NOMO-1 (cell line): Measurements from ENCODE around the gene MYMX.
"Not testable (repeated sequence)": the region's sequence is repeated elsewhere in the genome, so short reads cannot be mapped to it uniquely, and the experiment has no call there.

Source experiments
- DNase-seq, 2 experiments: peaks; one replicate each; lab custom pipeline; 2025; ENCODE audit not compliant: unreplicated experiment in 2 of 2; lab: John Stamatoyannopoulos, UW

MYMX gene

DNA sequence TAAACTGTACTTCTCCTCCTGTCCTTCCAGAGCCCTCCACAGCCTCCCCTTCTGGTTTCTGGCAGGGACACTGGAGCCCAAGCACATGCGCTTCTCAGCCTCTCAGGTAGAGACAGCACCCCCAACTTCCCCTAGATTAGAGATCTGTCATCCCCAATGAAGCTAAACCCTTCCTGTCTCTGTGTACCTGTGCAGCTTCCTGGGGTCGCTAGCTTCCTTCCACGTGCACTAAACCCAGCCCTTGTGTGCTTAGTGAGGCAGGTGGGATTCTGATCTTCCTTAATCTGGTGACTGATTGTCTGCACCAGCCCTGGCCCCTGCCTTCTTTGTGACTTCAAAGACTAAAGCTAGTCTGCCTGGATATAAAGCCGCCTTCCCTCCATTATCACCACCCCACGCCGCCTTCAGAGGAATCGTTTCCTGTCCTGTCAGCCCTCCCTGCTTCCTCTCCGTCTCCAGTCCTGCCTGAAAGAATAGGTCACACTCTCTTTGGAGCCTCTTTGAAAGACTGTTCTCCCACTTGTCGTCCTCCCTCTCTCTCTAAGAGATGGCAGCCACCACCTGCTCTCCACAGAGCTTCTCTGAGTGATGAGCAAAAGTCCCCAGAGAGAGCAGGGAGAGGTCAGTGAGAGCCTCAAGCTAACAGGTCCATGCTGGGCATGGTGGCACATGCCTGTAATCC, 30.6 kb upstream of the MYMX start:
- no peak for DNase-seq

DNA sequence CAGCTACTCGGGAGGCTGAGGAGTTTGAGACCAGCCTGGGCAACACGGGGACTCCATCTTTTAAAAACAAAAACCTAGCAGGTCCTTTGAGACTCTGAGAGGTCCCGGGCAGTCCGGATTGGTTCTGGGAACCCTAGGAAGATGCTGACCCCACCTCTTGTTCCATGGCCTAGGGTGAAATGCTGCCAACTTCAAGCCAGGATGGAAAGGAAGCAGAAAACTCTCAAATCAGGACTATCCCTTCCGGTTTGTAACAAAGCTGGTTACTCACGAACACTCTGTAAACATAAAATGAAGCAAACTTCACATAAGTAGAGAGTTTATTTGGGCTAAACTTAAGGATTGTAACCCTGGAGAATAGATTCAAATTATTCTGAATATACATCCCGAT, 30.1 kb upstream of the MYMX start:
- DNase-seq: no peak

DNA sequence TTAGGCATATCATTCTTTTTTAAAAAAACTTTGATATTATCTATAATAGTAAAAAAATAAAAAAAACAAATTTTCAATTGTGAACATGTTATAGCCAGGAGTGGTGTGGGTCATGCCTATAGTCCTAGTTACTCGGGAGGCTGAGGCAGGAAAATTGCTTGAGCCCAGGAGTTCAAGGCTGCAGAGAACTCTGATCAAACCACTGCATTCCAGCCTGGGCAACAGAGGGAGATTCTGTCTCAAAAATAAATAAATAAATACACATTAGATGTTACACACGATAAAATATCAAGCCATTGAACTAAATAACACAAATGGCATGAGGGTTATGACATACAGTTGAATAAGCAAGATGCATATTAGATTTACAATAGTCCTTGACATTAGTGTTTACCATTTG, 27.9 kb upstream of the MYMX start:
- DNase-seq: no peak

DNA sequence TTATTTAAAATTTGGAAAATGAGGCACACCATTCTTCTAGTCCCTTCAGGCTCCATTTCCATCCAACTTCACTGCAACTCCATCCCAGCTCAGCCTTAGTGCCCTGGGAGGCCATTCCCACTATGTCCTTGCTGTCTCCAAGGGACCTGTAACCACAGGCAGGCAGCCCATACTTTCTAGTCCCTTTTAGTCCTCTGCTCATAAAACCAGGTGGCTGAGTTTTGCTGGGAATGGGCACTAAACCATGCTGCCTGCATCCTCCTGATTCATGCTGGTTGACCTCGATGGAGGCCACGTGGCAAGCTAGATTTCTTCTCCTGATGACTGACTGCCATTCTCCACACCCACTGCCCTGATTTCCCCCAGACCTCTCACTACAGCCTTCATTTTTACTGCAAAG, 27.5 kb upstream of the MYMX start:
- no peak for DNase-seq

DNA sequence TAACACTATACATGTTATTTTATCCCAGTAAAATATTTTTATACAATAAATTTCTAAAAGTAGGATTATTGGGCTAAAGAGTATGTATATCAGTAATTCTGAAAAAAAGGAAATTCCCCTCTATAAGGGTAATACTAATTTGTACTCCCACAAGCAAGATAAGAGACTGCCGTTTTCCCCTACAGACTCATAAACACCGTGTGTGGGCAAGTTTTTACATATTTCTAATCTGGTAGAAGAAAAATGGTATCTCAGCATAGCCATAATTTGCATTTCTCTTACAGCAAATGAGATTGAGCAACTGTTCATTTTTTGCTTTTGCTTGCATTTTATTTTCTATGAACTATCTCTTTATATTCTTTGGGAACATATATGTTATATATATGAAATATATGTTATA, 26.0 kb upstream of the MYMX start:
- DNase-seq: no peak

DNA sequence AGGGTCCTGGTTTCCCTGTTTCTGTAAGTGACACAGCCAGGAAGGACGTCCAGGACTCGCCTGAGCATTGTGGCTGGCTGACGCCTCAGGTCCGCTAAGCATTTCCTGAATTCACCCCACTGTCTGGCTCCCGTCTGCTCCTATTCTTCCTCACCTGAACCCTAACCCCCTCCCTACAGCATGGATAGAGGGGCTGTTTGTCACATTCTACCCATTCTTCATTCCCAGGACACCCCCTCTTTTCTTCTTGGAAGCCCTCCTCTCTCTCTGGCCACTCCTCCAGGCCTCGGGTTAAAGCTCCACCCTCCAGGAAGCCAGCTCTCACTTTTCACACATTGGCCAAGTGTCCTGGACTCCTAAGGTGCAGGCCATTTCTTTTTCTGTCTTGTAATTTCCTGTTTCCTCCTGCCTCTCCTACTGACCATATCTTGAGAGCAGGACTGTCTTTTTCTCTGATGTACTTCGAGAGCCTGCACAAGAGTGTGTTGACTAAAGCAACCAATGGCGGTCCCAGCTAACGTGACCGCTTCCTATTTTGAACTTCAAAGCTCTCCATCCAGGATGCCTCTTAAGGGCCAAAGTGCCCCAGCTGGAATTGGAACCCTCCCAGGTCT, 24.2 kb upstream of the MYMX start:
- DNase-seq: no peak

DNA sequence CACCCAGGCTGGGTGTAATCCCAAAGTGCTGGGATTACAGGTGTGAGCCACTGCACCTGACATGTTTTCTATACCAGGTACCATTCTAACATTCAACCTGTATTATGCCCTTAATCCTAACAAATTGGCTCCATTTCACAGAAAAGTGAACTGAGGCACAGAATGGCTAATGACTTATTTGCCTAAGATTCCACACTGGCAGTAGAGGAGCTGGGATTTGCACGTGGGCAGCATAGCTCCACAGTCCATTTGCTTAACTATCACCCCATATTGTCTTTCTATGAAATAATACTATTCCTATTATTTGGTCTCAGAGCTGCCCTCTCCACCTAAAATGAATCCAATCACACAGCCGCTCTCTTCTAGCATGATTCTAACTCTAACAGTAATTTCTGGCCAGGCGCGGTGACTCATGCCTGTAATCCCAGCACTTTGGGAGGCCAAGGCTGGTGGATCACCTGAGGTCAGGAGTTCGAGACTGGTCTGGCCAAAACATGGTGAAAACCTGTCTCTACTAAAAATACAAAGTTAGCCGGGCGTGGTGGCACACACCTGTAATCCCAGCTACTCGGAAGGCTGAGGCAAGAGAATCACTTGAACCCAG, 23.3 kb upstream of the MYMX start:
- DNase-seq: no peak

DNA sequence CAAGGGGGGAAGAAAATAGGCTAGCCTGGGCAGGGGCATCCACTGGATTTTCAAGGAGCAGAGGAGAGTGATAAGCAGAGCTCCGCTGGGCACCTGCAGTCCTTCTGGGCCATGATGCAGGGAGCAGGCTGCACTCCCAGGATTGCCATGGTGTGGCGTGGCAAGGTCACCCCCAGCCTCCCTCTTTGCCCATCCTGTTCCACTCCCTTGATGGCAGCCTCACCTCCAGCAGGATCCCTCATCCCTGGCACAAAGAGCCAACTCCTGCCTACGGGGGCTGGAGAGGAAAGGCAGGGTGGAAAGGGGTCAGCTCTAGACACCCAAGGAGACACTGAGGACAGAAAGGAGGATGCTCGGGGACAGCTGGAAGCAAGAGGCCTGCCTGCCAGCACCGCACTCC, 22.4 kb upstream of the MYMX start:
- DNase-seq: no peak

DNA sequence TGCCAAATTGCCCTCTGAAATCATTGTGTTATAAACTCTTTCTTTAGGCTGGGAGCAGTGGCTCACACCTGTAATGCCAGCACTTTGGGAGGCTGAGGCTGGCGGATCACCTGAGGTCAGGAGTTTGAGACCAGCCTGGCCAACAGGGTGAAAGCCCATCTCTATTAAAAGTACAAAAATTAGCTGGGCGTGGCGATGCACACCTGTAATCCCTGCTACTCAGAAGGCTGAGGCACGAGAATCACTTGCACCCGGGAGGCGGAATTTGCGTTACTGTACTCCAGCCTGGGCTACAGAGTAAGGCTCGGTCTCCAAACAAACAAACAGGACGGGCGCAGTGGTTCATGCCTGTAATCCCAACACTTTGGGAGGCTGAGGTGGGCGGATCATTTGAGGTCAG, 20.4 kb upstream of the MYMX start:
- DNase-seq: not testable (repeated sequence)

DNA sequence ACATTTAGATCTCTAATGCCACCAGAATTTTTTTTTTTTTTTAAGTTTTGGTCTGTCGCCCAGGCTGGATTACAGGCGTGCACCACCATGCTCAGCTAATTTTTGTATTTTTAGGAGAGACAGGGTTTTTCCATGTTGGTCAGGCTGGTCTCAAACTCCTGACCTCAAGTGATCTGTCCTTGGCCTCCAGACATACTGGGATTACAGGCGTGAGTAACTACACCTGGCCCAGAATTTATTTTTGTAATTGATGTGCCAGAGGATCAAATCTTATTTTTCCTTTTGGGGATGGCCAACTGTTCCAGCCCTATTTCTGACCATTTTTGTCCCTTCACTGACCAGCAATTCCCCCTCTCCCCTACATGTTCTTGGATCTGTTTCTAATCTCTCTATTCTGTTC, 18.0 kb upstream of the MYMX start:
- no peak for DNase-seq

DNA sequence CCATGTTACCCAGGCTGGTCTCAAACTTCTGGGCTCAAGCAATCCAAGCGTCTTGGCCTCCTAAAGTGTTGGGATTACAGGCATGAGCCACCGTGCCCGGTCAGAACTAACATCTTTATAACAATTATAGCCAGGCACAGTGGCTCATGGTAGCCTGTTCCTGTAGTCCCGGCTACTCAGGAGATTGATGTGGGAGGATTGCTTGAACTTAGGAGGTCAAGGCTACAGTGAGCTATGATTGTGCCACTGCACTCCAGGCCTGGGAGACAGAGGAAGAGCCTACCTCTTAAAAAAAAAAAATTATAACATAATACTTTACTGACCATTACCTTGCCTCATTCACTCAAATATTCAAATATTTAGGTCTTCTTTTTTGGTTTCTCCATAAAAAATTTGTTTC, 16.8 kb upstream of the MYMX start:
- no peak for DNase-seq

DNA sequence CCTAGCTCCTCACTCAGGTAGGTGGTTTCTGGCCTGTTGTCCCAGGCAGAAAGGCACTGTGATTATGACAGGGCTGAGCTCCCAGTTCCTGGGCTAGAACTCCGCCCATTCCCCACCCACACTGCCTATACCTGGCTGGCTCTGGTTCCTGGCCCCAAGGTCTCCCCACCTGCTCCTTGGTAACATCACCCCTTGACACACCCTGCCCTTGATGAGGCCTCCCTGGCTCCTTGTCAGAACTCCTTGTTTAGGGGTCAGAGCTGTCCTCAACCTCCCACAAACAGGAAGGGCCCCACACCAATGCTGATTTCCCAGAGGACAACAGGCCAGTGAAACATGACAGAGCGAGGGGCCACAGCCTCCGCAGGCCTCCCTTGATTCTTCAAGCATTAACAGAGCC, 15.5 kb upstream of the MYMX start:
- no peak for DNase-seq

DNA sequence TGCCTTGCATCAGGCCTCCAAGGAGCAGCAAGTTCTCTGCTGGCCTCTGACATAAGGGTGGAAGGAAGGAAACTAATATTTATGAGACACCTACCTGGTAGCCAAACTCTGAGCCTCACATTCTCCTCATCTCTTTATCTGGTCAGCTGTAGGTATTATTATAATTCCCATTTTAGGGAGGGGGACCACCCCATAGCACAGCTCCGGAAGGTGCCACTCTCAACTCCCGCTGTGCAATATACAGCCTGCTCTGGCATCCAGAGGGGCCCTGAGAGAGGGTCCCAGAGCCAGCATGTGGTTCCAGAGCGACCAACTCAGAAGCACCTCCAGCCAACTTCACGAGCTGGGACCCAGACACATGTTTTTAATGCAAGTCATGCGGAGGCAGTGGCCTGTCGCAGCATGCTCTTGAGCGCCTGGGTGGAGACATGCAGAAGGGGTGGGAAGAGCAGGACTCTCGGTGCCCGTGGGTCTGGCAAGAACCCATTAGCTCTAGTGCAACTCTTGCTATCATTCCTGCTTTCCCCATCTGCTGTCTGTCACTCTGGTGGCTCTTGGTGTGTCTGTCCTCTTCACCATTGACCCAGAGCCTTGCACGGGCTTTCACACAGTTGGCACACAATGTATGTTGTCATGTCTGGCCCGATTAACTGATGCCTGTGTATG, 15.0 kb upstream of the MYMX start:
- DNase-seq: no peak

DNA sequence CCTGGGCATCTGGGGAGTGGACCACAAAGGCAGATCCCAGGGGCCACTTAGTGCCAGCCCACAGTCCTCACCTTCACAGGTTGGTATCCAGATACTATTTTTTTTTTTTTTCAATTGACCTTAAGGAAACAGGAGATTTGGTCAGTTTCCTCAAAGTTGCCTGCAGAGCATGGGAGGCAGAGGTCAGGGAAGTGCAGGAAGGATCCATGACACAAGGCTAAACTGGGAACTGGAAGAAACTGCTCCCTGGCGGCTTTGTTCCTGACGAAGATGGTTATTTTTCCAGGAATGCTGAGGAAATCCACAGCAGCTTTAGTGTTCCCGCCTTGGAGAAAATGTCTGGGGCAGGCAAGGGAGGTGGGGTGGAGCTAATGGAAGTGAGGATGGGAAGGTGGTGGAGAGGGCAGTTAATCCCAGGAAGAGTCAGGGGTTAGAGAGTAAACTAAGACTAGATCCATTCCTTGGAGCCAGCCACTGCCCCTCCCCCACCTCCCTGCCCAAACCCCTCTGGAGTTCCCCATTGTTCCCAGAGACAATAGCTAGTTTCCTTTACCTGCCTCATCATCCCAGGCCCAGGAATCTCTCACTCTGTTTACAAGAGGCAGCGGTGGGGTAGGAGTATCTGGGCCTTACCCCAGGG, 14.3 kb upstream of the MYMX start:
- DNase-seq: no peak

DNA sequence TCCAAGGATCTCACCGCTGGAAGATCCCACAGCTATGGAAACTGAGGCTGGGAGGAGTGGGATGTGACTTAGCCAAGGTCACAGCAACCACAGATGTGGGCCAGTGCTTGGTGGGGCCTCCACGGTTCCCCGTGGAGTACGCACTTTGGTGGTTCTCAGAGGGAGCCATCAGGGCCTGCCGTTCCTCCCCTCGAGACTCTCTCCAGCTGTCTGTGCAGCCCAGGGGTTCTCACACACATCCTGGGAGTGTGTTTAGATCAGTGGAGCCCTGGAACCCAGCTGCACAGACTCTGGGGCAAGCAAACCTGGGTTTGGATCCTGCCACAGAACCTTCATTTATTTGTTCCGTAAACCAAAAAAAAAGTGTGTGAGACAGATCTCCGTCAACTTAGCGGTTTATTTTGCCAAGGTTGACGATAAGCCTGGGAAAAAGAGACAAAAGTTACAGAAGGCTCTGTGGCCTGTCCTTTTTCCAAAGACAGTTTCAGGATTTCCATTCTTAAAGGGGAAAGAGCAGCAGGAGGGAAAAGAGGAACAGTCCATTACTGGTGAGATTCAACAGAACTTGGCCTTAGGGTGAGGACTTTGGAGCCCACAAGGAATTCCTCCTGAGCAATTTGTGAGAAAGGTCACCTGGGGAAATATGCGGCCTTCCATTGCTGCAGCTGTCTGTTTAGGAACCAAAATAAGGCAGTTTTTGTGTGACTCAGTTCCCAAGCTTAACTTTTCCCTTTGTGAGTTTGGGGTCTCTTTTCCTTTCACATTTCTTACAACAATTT, 13.6 kb upstream of the MYMX start:
- no peak for DNase-seq

DNA sequence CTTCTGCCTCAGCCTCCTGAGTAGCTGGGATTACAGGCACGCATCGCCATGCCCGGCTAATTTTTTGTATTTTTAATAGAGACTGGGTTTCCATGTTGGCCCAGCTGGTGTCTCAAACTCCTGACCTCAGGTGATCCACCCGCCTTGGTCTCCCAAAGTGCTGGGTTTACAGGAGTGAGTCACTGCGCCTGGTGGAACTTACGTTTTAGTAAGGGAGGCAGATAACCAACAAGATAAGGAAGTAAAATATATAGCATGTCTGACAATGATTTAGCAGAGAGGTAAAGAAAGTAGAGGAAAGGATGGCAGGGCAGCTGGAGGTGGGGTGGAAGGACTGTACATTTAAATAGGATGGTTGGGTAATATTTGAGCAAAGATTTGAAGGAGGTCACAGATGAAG, 12.8 kb upstream of the MYMX start:
- DNase-seq: peak; percentile 6 to 34

DNA sequence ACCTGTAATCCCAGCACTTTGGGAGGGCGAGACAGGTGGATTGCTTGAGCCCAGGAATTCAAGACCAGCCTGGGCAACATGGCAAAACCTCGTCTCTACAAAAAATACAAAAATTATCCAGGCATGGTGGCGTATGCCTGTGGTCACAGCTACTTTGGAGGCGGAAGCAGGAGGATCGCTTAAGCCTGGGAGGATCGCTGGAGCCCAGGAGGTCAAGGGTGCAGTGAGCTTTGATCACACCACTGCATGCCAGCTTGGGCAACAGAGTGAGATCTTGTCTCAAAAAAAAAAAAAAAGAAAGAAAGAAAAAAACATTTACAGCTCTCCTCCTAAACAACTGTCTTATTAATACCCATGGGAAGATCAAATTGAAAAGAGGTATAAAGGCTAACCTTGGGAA, 8.8 kb upstream of the MYMX start:
- no peak for DNase-seq

DNA sequence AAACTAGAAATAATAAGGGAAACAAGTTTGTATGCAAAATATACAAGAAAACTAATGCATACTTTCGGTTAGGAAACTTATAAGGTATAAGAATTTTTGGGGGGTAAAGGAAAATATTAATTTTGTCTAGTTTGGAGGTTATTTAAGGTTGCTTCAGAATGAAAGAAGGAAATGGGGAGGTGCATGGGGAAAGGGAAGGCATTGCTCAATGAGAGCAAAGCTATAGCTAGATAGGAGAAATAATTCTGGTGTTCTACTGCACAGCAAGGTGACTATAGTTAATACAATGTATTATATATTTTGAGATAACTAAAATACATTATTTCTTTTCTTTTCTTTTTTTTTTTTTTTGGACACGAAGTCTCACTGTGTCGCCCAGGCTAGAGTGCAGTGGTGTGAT, 5.4 kb upstream of the MYMX start:
- peak; percentile 24 to 72 for DNase-seq

DNA sequence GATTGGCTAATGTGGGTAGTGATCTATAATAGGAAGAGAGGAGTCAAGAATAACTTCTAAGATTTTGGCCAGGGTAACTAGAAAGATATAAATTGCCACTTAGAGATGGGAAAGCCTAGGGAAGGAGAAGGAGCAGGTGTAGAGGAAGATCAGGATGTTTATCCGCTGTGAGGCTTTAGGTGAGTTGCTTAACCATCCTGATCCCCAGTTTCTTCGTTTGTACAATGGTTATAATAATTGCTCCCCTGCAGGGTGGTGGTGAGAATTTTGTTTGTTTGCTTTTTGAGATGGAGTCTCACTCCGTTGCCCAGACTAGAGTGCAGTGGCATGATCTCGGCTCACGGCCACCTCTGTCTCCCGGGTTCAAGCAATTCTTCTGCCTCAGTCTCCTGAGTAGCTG, 2.4 kb upstream of the MYMX start:
- no peak for DNase-seq

DNA sequence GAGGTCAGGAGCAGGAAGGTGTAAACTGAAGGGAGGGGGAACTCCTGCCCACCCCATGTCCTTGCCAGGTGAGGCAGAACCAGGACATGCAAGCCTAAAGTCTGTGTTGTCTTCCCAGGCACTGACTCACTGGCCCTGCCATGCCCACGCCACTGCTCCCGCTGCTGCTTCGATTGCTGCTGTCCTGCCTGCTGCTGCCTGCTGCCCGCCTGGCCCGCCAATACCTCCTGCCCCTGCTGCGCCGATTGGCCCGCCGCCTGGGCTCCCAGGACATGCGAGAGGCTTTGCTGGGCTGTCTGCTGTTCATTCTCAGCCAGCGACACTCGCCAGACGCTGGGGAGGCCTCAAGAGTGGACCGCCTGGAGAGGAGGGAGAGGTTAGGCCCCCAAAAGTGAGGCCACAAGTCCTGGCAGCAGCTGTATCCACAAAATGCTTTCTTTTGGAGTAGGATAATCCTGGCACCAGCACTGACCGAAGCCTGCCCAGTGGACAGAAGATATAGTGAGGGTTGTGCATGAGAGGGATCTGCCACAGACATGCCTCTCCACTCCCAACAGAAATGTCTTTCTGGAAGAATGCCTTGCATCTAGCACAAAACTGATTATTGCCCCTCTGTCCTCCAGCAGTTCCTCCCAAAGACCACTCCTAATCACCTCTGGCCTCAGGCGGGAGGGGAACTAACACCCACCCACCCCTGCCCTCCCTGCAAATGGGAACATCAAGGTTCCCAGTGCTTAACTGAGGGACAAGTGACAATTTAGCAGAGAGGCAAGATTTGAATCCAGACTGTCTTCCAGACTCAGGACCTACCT, 812 bp downstream of the MYMX start:
- no peak for DNase-seq
